Prostate gland (tissue), 2 donors: ENCODE measurements around the gene SLC16A13.

Source experiments
- POLR2A ChIP-seq: fragments of 450-650 bp; IDR thresholded peaks from one replicate; pipeline ENCODE4 v1.6.1; 2016; ENCODE audit warnings: antibody characterized with exemption, mild to moderate bottlenecking
- POLR2AphosphoS5 ChIP-seq: sonication (generic); formaldehyde crosslinking; IDR thresholded peaks from one replicate; pipeline ENCODE4 v1.6.1; 2017; ENCODE audit warnings: antibody characterized with exemption
- TF ChIP-seq, protein P1 (sequence below), 4 experiments: fragments of 200-600 bp in 2 of 4; fragments of 450-650 bp in 2 of 4; sonication (generic) in 2 of 4; IDR thresholded peaks; 1 replicate in 3 of 4; 2 replicates in 1 of 4; pipeline ENCODE4 v1.5.1; 2016 to 2019; ENCODE audit warnings: antibody characterized with exemption in 4 of 4, mild to moderate bottlenecking in 2 of 4, moderate library complexity in 2 of 4

DNA sequence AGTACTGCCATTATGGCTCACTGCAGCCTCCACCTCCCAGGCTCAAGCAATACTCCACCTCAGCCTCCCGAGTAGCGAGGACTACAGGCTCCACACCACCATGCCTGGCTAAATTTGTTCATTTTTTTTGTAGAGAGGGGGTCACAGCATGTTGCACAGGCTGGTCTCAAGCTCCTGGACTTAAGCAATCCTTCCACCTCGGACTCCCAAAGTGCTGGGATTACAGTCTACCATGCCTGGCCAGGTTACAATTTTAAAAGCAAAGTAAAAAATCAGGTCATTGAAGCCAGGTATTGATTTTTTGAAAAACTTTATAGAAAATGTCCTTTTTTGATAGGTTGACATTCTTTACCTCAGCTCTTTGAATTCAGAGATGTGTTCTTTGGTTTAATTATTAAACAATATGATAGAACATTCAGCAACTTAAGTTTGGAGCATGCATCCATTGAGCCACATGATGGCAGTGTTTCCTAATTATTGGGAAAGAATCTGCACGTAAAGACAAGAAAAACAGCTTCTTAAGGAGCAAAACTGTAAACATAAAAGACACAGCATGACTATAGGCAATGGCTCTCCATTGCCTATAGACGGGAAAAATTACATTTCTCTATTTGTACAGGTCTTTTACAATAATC, 9.8 kb downstream of the SLC16A13 start:
- TF ChIP-seq POLR2A (no peak), POLR2AphosphoS5 (no peak)
- TF ChIP-seq, protein P1, sequence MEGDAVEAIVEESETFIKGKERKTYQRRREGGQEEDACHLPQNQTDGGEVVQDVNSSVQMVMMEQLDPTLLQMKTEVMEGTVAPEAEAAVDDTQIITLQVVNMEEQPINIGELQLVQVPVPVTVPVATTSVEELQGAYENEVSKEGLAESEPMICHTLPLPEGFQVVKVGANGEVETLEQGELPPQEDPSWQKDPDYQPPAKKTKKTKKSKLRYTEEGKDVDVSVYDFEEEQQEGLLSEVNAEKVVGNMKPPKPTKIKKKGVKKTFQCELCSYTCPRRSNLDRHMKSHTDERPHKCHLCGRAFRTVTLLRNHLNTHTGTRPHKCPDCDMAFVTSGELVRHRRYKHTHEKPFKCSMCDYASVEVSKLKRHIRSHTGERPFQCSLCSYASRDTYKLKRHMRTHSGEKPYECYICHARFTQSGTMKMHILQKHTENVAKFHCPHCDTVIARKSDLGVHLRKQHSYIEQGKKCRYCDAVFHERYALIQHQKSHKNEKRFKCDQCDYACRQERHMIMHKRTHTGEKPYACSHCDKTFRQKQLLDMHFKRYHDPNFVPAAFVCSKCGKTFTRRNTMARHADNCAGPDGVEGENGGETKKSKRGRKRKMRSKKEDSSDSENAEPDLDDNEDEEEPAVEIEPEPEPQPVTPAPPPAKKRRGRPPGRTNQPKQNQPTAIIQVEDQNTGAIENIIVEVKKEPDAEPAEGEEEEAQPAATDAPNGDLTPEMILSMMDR (IDR thresholded peaks at IDR 0.05): peak; percentile 59 to 97 (median 92)
